TTC549 (cell line): ENCODE data around the gene DTX3.
"Not testable (repeated sequence)": the region's sequence is repeated elsewhere in the genome, so short reads cannot be mapped to it uniquely, and the experiment has no call there.

ENCODE experiments used
- FAIRE-seq: peaks from 2 replicates; lab custom pipeline; 2012; peaks lifted over from hg19 to GRCh38; lab: Jason Lieb, UNC

Gene DTX3

DNA sequence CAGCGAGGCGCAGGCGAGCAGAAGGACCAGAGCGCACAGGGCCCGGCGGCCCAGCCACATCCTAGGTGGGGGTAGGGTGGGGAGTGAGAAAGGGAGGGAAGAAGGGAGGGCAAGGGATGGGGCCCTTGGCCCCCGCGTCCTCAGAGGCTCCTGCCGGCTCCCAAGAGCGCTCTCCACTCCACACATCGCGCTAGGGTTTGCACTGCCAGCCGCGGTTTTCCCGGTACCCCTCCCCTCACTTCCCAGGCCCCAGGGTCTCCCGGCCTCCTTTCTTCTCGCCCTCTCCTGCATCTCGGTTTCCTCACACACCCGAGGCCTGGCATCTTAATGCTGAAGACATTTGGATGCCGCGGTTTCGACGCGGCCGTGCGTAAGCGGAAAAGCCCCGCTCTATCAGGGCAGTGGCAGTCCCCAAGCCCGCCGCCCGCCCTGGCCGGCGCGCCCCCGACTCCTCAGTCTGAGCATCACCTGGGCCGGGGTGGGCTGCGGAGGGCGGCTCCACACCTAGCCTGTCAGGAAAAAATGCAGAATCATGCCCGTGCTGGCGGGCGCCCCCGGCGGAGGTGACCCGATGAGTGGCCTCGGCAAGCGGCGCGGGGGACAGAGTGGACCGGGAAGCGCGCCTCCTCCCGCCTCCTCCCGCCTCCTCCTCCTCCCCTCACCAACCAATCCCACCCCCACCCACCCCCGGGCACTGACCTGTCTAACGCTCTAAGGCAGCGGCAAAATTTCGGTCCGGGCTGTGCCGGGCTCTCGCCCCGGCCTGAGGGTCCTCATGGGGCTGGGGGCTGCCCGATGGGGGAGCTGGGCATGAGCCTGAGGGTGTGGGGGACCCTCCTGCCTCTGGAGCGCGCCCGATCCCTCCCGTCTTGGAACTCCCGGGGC lies 27.7 kb downstream of the DTX3 start:
- FAIRE-seq, result no peak

GRCh38 chr12:57632958-57633840 lies 28.6 kb downstream of the DTX3 start, which contains the start of gene B4GALNT1:
TSS of gene B4GALNT1 (minus strand) at chr12:57633201. CDS start at chr12:57632132, 1,069 bp downstream.
- FAIRE-seq, result no peak

- not testable (repeated sequence) for FAIRE-seq
Measured at GRCh38 chr12:57636731-57637130, 32.1 kb downstream of the DTX3 start.

GRCh38 chr12:57637364-57637763 lies 32.7 kb downstream of the DTX3 start:
- no peak for FAIRE-seq

DNA sequence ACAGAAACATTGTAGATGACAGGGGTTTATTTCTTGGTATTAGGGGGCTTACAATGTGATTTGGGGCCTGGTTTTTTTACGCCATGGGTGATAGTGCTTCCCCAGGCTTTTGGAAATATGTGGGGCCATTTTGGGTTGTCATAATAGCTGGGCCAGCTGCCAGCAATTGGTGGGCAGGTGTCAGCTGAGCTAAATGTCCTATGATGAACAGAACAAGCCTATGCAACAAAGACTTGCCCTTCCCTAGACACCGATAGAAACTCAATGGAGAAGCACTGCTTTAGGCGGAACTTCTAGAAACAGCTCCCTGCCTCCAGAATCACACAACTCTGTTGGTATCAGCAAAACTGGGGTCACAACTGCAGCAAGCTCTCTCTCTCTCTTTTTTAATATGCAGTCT lies 33.5 kb downstream of the DTX3 start:
- no peak for FAIRE-seq

- FAIRE-seq, result no peak
Measured at GRCh38 chr12:57640175-57641042, 35.8 kb downstream of the DTX3 start.

DNA sequence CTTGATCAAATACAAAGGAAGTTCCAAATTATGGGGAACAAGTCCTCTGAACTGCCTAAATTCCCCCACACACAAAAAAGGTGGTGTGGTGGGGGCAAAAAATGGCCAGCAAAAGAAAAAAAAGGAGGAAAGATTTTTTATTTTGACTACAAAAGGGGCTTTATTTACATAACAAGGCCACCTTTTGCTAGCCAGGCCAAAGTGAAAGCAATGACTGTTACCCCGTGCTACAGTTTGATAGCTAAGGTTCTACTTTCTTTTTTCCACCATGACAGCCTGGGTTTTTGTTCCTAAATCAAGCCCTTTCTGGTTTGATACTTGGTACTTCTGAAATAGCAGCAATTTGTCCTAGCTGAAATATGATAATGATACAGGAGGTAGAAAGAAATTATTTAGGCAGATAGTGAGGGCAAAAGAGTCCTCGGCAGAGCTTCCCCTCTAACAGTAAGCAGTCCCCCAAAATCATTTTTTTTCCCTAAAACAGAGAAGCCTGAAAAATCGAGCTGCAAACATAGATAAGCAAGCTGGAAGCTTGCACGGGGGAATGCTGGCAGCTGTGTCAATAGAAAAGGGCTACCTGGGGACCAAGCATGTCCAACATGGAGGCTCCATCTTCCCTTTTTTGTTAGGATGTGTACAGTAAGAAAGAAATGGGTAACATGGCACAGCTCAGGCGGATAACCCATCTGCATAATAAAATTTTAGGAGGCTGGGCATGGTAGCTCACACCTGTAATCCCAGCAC lies 37.2 kb downstream of the DTX3 start:
- no peak for FAIRE-seq

DNA sequence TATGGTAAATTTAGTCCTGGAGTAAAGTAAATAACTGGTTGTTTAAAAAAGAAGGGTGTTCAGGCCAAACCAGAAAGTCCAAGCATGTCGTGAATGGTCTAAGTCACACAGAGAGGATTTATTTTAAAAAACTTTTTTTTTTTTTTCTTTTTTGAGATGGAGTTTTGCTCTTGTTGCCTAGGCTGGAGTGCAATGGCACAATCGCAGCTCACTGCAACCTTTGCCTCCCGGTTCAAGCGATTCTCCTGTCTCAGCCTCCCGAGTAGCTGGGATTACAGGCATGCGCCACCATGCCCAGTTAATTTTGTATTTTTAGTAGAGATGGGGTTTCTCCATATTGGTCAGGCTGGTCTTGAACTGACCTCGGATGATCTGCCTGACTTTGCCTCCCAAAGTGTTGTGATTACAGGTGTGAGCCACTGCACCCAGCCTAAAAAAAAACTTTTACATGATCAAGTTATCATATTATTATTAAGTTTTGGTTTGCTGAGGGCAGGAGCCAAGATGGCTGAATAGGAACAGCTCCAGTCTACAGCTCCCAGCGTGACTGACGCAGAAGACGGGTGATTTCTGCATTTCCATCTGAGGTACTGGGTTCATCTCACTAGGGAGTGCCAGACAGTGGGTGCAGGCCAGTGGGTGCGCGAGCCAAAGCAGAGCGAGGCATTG lies 41.5 kb downstream of the DTX3 start:
- FAIRE-seq, result not testable (repeated sequence)

GRCh38 chr12:57646659-57647049 lies 42.0 kb downstream of the DTX3 start:
- FAIRE-seq, result not testable (repeated sequence)

DNA sequence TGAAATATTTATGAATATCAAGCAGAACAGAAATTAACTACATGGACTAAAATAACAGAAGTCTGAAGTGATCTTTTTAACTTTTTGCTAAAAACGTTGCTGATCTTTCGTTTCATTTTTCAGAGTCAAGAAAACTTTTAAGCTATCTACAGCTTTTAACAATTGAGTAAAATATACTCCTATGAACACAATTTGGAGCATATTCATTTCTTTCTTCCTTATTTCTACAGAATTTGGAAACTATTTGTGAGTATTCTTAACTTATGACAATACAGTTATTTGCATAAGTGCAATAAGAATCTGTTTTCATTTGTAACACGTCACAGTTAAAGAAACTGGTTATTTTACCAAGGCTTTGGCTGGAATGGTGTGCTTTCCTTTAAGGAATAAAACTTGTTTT lies 49.4 kb downstream of the DTX3 start:
- FAIRE-seq, result no peak

DNA sequence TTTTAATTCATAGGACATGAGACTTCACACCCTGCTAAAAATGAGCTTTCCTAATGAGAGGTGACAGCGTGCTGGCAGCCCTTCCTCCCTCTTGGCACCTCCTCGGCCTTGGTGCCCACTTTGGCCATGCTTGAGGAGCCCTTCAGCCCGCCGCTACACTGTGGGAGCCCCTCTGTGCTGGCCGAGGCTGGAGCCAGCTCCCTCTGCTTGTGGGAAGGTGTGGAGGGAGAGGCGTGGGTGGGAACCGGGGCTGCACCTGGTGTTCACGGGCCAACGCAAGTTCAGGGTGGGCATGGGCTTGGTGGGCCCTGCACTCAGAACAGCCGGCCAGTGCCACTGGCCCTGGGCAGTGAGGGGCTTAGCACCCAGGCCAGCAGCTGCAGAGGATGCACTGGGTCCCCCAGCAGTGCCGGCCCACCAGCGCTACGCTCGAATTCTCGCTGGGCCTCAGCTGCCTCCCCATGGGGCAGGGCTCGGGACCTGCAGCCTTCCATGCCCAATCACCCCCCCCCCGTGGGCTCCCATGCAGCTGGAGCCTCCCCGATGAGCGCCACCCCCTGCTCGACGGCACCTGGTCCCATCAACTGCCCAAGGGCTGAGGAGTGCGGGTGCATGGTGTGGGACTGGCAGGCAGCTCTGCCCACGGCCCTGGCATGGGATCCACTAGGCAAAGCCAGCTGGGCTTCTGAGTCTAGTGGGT lies 51.1 kb downstream of the DTX3 start:
- no peak for FAIRE-seq

- not testable (repeated sequence) for FAIRE-seq
Measured at GRCh38 chr12:57656408-57656807, 51.8 kb downstream of the DTX3 start.

GRCh38 chr12:57657744-57658143 lies 53.1 kb downstream of the DTX3 start:
- FAIRE-seq, result no peak

GRCh38 chr12:57658890-57659289 lies 54.3 kb downstream of the DTX3 start:
- no peak for FAIRE-seq
